CD14-positive monocyte (primary cell): ENCODE measurements around the gene APOBEC3B. TPM values are rescaled to one million over a fixed set of nuclear protein-coding genes. Genes with fewer than 3 reads are reported as not detected.
A peak's percentile ranks its signal among the peaks of the same experiment; 100 is the strongest.

Experiments
- DNase-seq, 3 donors: peaks; one replicate each; pipeline ENCODE4 v3.0.0-alpha.2; 2011 to 2022
- H2AFZ ChIP-seq: 2 replicates; pipeline ENCODE4 v1.6.0; 2012; ENCODE audit warnings: mild to moderate bottlenecking, low read depth, low read length, inconsistent platforms; ENCODE audit not compliant: insufficient read depth, poor library complexity, severe bottlenecking
- H3K27ac ChIP-seq, 2 donors: 1 replicate in 1 of 2; 2 replicates in 1 of 2; pipeline ENCODE4 v1.5.1; 2012 to 2013; ENCODE audit warnings: low read length in 2 of 2, control low read depth in 1 of 2, inconsistent platforms in 1 of 2, low read depth in 1 of 2, mild to moderate bottlenecking in 1 of 2
- H3K27me3 ChIP-seq, 2 donors: one replicate each; pipeline versions ENCODE4 v1.6.0 to v1.6.1; 2011 to 2013; ENCODE audit warnings: low read length in 2 of 2; ENCODE audit not compliant: control insufficient read depth in 2 of 2, insufficient read depth in 2 of 2
- H3K36me3 ChIP-seq, 2 donors: replicated peaks in 1 of 2; 1 replicate in 1 of 2; 2 replicates in 1 of 2; pipeline versions ENCODE4 v1.5.1 to v1.6.1; 2012 to 2013; ENCODE audit warnings: low read length in 2 of 2, control low read depth in 1 of 2, inconsistent platforms in 1 of 2, mild to moderate bottlenecking in 1 of 2; ENCODE audit not compliant: insufficient read depth in 2 of 2, control insufficient read depth in 1 of 2
- H3K4me1 ChIP-seq, 2 donors: 1 replicate in 1 of 2; 2 replicates in 1 of 2; pipeline versions ENCODE4 v1.5.1 to v1.6.1; 2012 to 2013; ENCODE audit warnings: low read length in 2 of 2, control low read depth in 1 of 2, inconsistent platforms in 1 of 2, mild to moderate bottlenecking in 1 of 2, moderate library complexity in 1 of 2; ENCODE audit not compliant: insufficient read depth in 2 of 2, control insufficient read depth in 1 of 2
- H3K4me2 ChIP-seq: replicated peaks from 2 replicates; pipeline ENCODE3; 2012; ENCODE audit warnings: low read length, moderate library complexity, mild to moderate bottlenecking; ENCODE audit not compliant: poor library complexity, severe bottlenecking; ENCODE audit errors: extremely low read depth
- H3K4me3 ChIP-seq, 3 experiments: fragments of 200-600 bp in 1 of 3; sonication (generic) in 1 of 3; replicated peaks in 1 of 3; 1 replicate in 2 of 3; 2 replicates in 1 of 3; pipeline ENCODE4 v1.5.1; 2011 to 2013; ENCODE audit warnings: low read length in 3 of 3, mild to moderate bottlenecking in 3 of 3, control low read depth in 2 of 3, low read depth in 2 of 3, inconsistent platforms in 1 of 3, moderate library complexity in 1 of 3
- H3K79me2 ChIP-seq: 2 replicates; pipeline ENCODE4 v1.6.0; 2012; ENCODE audit warnings: mild to moderate bottlenecking, control low read depth, inconsistent platforms, low read length, moderate library complexity; ENCODE audit not compliant: insufficient read depth
- H3K9ac ChIP-seq: 2 replicates; pipeline ENCODE4 v1.6.0; 2017; ENCODE audit warnings: low read length, mild to moderate bottlenecking; ENCODE audit not compliant: insufficient read depth, poor library complexity, severe bottlenecking
- H3K9me3 ChIP-seq, 2 donors: replicated peaks in 1 of 2; 1 replicate in 1 of 2; 2 replicates in 1 of 2; pipeline versions ENCODE4 v1.5.1 to v1.6.1; 2012 to 2013; ENCODE audit warnings: low read length in 2 of 2, control low read depth in 1 of 2; ENCODE audit not compliant: control insufficient read depth in 1 of 2, insufficient read depth in 1 of 2
- H4K20me1 ChIP-seq: 2 replicates; pipeline ENCODE4 v1.6.0; 2012; ENCODE audit warnings: mild to moderate bottlenecking, low read length, control low read depth, moderate library complexity; ENCODE audit not compliant: insufficient read depth
- H3K27ac Mint-ChIP-seq, 7 donors: one replicate each; pipeline ENCODE4 v1.8.0; 2020; ENCODE audit warnings: mild to moderate bottlenecking in 7 of 7, mixed read lengths in 7 of 7, moderate library complexity in 6 of 7, inconsistent platforms in 2 of 7
- H3K27me3 Mint-ChIP-seq, 3 donors: one replicate each; pipeline ENCODE4 v1.8.0; 2021 to 2022; ENCODE audit warnings: low read depth in 3 of 3, mild to moderate bottlenecking in 3 of 3, mixed read lengths in 3 of 3, moderate library complexity in 3 of 3, inconsistent platforms in 1 of 3
- H3K36me3 Mint-ChIP-seq, 2 donors: one replicate each; pipeline ENCODE4 v1.8.0; 2020; ENCODE audit warnings: mixed read lengths in 2 of 2, inconsistent platforms in 1 of 2, mild to moderate bottlenecking in 1 of 2
- H3K4me1 Mint-ChIP-seq: one replicate; pipeline ENCODE4 v1.8.0; 2020; ENCODE audit warnings: mild to moderate bottlenecking, mixed read lengths
- H3K4me3 Mint-ChIP-seq, 2 donors: one replicate each; pipeline ENCODE4 v1.8.0; 2020; ENCODE audit warnings: mild to moderate bottlenecking in 2 of 2, mixed read lengths in 2 of 2, moderate library complexity in 1 of 2
- H3K9me3 Mint-ChIP-seq, 7 donors: one replicate each; pipeline ENCODE4 v1.8.0; 2020 to 2022; ENCODE audit warnings: mixed read lengths in 7 of 7, mild to moderate bottlenecking in 6 of 7, moderate library complexity in 6 of 7, inconsistent platforms in 2 of 7
- WGBS: methylation state at CpG from one replicate; pipeline ENCODE4 v1.1.5; 2013; ENCODE audit warnings: missing lambda C conversion rate; ENCODE audit not compliant: insufficient coverage; 5-methylcytosine and 5-hydroxymethylcytosine counted together
- intact Hi-C, 2 donors: fragments of 100-400 bp; cut with micrococcal nuclease; formaldehyde crosslinking; loops; one replicate each; pipeline versions ENCODE4 v1.15.0 to v1.15.1; 2023
- polyA plus RNA-seq, 3 donors: library from polyadenylated mRNA; depleted of rRNA in 1 of 3; unstranded in 2 of 3; stranded (reverse) in 1 of 3; fragments of 300-500 nt in 2 of 3; fragments of >200 nt in 1 of 3; fragmentation: Illumina TruSeq in 2 of 3; gene quantifications; 1 replicate in 2 of 3; 2 replicates in 1 of 3; pipeline ENCODE4 v1.2.3, GENCODE V29; 2012 to 2021
- TF ChIP-seq, protein P1 (sequence below): fragments of 200-600 bp; IDR thresholded peaks from one replicate; pipeline ENCODE4 v1.8.0; 2022; ENCODE audit warnings: antibody characterized with exemption, mild to moderate bottlenecking

The APOBEC3B gene
- polyA plus RNA-seq, 3 donors, result 0.40 to 48.2 (median 12.6) TPM

DNA sequence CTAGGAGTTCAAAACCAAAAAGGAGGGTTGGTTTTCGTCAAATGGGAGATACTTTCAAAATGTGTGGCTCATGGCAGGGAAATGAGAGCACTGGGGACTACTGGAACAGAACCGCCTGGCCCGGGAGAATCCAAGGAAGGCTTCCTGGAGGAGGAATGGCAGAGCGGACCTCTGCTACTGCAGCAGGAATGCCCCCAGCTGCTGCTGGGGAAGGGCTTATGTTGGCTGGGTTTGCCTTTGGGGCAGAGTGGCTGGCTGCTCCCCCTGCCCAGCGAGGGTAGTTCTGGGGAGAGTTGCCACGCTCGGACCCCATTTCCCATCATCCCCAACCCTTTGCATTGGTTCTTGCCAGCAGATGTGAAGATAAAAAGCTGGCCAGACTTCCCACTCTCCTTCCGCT, 35.4 kb upstream of the APOBEC3B start:
- H3K4me1 ChIP-seq, result peaks cover 85 to 94% of the 10 kb centered on the region in 2 donors

DNA sequence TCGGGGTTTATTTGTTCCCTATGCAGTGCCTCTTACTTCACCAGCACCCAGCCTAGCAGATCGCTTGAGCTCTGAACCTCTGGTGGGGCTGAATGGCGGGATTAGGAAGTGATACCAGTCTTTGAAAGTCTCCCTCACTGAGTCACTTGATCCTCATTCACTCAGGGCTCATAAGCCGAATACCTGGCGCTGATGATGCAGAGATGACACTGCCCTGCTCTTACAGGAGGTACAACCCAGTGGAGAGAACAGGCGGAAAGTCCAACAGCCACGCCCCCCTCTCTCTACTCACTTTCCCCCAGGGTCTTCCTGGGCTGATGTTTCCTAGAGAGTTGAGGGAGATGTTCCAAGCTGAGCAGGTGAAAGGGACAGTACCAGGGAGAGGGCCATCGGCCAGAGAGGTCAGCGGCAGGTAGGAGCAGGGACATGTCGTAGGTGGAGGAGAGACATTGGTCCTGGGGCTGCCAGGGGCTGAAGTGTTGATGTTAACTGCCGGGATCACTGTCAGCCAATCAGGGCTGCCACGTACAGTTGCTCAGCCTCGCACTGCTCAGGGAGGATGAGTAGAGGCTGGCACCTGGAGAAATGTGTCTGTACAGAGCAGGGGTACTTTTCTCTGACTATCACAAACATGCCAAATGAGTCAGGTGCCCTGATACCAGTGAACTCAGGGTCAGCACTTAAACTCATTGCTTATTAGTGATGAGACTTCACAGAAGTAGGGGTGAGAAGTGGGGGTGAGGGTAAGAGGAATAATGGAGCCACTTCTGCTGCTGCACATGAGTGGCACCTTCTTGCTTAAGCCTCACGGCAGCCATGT, 34.6 kb upstream of the APOBEC3B start:
- Histone ChIP-seq H3K4me2 (peak overlapping the region; percentile 4), H3K9ac (no peak overlapping the region), H2AFZ (no peak overlapping the region), H3K27ac (peak overlapping the region; percentile 72 to 73), H3K9me3 (no peaks in the 10 kb centered on the region), H3K4me3 (no peak overlapping the region), H4K20me1 (no peaks in the 10 kb centered on the region), H3K27me3 (no peaks in the 10 kb centered on the region), H3K36me3 (no peaks in the 10 kb centered on the region), H3K79me2 (no peaks in the 10 kb centered on the region), H3K4me1 (peaks cover 85 to 94% of the 10 kb centered on the region in 2 donors)
- TF ChIP-seq, protein P1, sequence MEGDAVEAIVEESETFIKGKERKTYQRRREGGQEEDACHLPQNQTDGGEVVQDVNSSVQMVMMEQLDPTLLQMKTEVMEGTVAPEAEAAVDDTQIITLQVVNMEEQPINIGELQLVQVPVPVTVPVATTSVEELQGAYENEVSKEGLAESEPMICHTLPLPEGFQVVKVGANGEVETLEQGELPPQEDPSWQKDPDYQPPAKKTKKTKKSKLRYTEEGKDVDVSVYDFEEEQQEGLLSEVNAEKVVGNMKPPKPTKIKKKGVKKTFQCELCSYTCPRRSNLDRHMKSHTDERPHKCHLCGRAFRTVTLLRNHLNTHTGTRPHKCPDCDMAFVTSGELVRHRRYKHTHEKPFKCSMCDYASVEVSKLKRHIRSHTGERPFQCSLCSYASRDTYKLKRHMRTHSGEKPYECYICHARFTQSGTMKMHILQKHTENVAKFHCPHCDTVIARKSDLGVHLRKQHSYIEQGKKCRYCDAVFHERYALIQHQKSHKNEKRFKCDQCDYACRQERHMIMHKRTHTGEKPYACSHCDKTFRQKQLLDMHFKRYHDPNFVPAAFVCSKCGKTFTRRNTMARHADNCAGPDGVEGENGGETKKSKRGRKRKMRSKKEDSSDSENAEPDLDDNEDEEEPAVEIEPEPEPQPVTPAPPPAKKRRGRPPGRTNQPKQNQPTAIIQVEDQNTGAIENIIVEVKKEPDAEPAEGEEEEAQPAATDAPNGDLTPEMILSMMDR, result no peak
- Mint-ChIP-seq H3K27me3 (peaks cover 2 to 15% (median 4%) of the 10 kb centered on the region in 3 donors), H3K36me3 (peaks cover 10% of the 10 kb centered on the region in 2 donors), H3K27ac (peak overlapping the region; percentile 85 to 99 (median 94)), H3K4me1 (peaks cover 89% of the 10 kb centered on the region), H3K4me3 (peak overlapping the region in 1 of 2 donors; percentile 68), H3K9me3 (peaks cover 0 to 5% (median 4%) of the 10 kb centered on the region in 7 donors)
- intact Hi-C loops, result loop anchor here in 1 of 2 donors (10.0 kb wide), 1 partner anchor 193 kb away; the partner anchor contains the start of gene SUN2
- peak; percentile 88 to 96 (median 91) for DNase-seq
- 65% methylated on average over 6 of the region's 14 CpGs for WGBS

More for the DNA sequence above, 35.4 kb upstream of the APOBEC3B start:
- H3K79me2 ChIP-seq, result no peaks in the 10 kb centered on the region
- no peak overlapping the region for H3K9ac ChIP-seq
- H3K9me3 Mint-ChIP-seq, result peaks cover 0 to 5% (median 4%) of the 10 kb centered on the region in 7 donors
- H3K4me2 ChIP-seq, result peak overlapping the region; percentile 14
- H3K4me3 Mint-ChIP-seq, result peak overlapping the region in 1 of 2 donors; percentile 68
- no peaks in the 10 kb centered on the region for H3K9me3 ChIP-seq
- peaks cover 89% of the 10 kb centered on the region for H3K4me1 Mint-ChIP-seq
- WGBS, result 94% methylated on average over 7 of the region's 8 CpGs
- H3K27ac ChIP-seq, result peak overlapping the region; percentile 72 to 73
- peak overlapping the region; percentile 85 to 99 (median 94) for H3K27ac Mint-ChIP-seq
- H3K27me3 Mint-ChIP-seq, result peaks cover 2 to 15% (median 4%) of the 10 kb centered on the region in 3 donors
- H4K20me1 ChIP-seq, result no peaks in the 10 kb centered on the region
- no peak for DNase-seq
- H3K27me3 ChIP-seq, result no peaks in the 10 kb centered on the region
- intact Hi-C loops, result loop anchor here in 1 of 2 donors (10.0 kb wide), 1 partner anchor 192 kb away; the partner anchor contains the start of gene SUN2
- H3K36me3 ChIP-seq, result no peaks in the 10 kb centered on the region
- H3K36me3 Mint-ChIP-seq, result peaks cover 10% of the 10 kb centered on the region in 2 donors
- TF ChIP-seq, protein P1, result no peak
- no peak overlapping the region for H2AFZ ChIP-seq
- no peak overlapping the region for H3K4me3 ChIP-seq
